A673 (cell line): ENCODE measurements around the gene NOS3. TPM values are rescaled to one million over a fixed set of nuclear protein-coding genes. Genes with fewer than 3 reads are reported as not detected.

Source experiments
- BruUV-seq: library from RNA; stranded (reverse); fragments of 400-500 nt; replicated peaks from 2 replicates; lab custom pipeline; 2021; lab: Mats Ljungman, UMichigan
- CTCF ChIA-PET: fragments of 300-600 bp; sonication (Branson Sonifier 250); formaldehyde crosslinking; loops from one replicate; lab custom pipeline; 2022; ENCODE audit warnings: antibody characterized with exemption; lab: Charles Lee
- POLR2A ChIA-PET: fragments of 300-600 bp; sonication (Branson Sonifier 250); formaldehyde crosslinking; loops from one replicate; lab custom pipeline; 2022; ENCODE audit warnings: antibody characterized with exemption; ENCODE audit not compliant: low non-redundant PET; lab: Charles Lee
- DNase-seq: peaks from one replicate; pipeline ENCODE4 v3.0.0-alpha.2; 2015; ENCODE audit warnings: low spot score
- H3K27ac ChIP-seq: fragments of 200-600 bp; sonication (generic); 2 replicates; pipeline ENCODE4 v1.5.1; 2016; ENCODE audit warnings: mixed run types, low read depth, mild to moderate bottlenecking, mixed read lengths, antibody characterized with exemption, low read length; ENCODE audit not compliant: poor library complexity, severe bottlenecking
- H3K27me3 ChIP-seq: fragments of 200-600 bp; sonication (generic); replicated peaks from 2 replicates; pipeline ENCODE4 v1.6.1; 2017; ENCODE audit warnings: mixed run types, low read depth, mild to moderate bottlenecking, mixed read lengths, antibody characterized with exemption, low read length; ENCODE audit not compliant: insufficient read depth, poor library complexity
- H3K36me3 ChIP-seq: fragments of 200-600 bp; sonication (generic); 2 replicates; pipeline ENCODE4 v1.6.1; 2016; ENCODE audit warnings: mixed run types, mild to moderate bottlenecking, mixed read lengths, antibody characterized with exemption, low read length; ENCODE audit not compliant: insufficient read depth, poor library complexity, severe bottlenecking
- H3K4me1 ChIP-seq: fragments of 200-600 bp; sonication (generic); 2 replicates; pipeline ENCODE4 v1.6.1; 2017; ENCODE audit warnings: mixed run types, mild to moderate bottlenecking, mixed read lengths, antibody characterized with exemption, low read length; ENCODE audit not compliant: insufficient read depth, poor library complexity, severe bottlenecking
- H3K4me3 ChIP-seq: fragments of 200-600 bp; sonication (generic); 2 replicates; pipeline ENCODE4 v1.5.1; 2016; ENCODE audit warnings: low read depth, mixed run types, mild to moderate bottlenecking, mixed read lengths, low read length; ENCODE audit not compliant: poor library complexity, severe bottlenecking
- H3K9me3 ChIP-seq: fragments of 200-600 bp; sonication (generic); 2 replicates; pipeline ENCODE4 v1.6.1; 2016; ENCODE audit warnings: mixed run types, low read depth, mild to moderate bottlenecking, mixed read lengths, antibody characterized with exemption, low read length; ENCODE audit not compliant: poor library complexity, severe bottlenecking
- EZH2 ChIP-seq: fragments of 200-600 bp; sonication (generic); IDR thresholded peaks from 2 replicates; pipeline ENCODE4 v1.6.1; 2017; ENCODE audit warnings: borderline replicate concordance, low read depth, mild to moderate bottlenecking, mixed read lengths, antibody characterized with exemption, low read length; ENCODE audit not compliant: poor library complexity, severe bottlenecking
- intact Hi-C: fragments of 100-400 bp; cut with micrococcal nuclease; formaldehyde crosslinking; loops from one replicate; pipeline ENCODE4 v1.10.0; 2022; ENCODE audit not compliant: unreplicated experiment
- total RNA-seq: library from RNA; stranded (reverse); gene quantifications from 2 replicates; pipeline ENCODE4 v1.2.3, GENCODE V29; 2021
- TF ChIP-seq, protein P1 (sequence below): fragments of 300-800, 200-600 bp; sonication (generic); conservative IDR thresholded peaks from 2 replicates; pipeline ENCODE4 v1.5.1; 2017; ENCODE audit warnings: low read depth, mild to moderate bottlenecking, antibody characterized with exemption, low read length, moderate library complexity, mixed read lengths

The NOS3 gene
- total RNA-seq, 1 experiment from 2014 or later = 0.75 TPM

DNA sequence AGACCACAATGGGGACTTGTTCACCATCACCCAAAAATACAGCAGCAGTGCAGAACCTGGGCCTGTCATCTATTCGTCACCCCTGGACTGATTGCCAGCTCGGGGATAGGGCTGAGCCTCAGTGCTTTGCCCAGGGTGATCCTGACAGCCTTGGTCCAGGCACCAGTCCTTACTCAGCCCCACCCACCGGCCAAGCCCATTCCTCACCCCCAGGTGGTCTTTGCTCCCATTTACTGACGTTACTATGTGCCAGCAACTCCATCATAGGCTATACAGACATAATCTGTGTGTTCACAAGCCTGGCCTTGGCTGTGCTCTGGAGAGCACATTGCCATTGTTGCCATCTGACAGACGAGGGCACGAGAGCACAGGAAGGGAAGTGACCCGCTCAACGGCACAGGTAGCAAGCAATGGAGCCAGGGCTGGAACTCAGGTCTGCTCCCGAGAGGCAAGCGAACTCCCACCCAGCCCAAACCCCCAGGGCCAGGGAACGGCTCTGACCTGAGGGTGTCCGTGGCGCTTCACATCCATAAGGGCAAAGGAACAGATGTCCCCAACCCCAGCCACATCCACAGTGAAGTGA is 26.6 kb downstream of the NOS3 start:
- intact Hi-C loops = no loop called here
- no peak for DNase-seq
- Histone ChIP-seq H3K4me3 (peak overlapping the region; percentile 36), H3K36me3 (no peaks in the 10 kb centered on the region), H3K4me1 (peaks cover 25% of the 10 kb centered on the region), H3K27ac (no peak overlapping the region), H3K9me3 (no peaks in the 10 kb centered on the region), H3K27me3 (peaks cover 6% of the 10 kb centered on the region)
- ChIA-PET POLR2A (interaction anchor here (0.5 kb wide), 1 partner anchor 736 kb away, joined by 3 read pairs; no protein-coding TSS in a partner anchor), CTCF (interaction anchor here (0.6 kb wide), 2 partner anchors 54 to 718 kb away, joined by 3 to 4 read pairs; no protein-coding TSS in a partner anchor)
- TF ChIP-seq EZH2 = no peak
- TF ChIP-seq, protein P1, sequence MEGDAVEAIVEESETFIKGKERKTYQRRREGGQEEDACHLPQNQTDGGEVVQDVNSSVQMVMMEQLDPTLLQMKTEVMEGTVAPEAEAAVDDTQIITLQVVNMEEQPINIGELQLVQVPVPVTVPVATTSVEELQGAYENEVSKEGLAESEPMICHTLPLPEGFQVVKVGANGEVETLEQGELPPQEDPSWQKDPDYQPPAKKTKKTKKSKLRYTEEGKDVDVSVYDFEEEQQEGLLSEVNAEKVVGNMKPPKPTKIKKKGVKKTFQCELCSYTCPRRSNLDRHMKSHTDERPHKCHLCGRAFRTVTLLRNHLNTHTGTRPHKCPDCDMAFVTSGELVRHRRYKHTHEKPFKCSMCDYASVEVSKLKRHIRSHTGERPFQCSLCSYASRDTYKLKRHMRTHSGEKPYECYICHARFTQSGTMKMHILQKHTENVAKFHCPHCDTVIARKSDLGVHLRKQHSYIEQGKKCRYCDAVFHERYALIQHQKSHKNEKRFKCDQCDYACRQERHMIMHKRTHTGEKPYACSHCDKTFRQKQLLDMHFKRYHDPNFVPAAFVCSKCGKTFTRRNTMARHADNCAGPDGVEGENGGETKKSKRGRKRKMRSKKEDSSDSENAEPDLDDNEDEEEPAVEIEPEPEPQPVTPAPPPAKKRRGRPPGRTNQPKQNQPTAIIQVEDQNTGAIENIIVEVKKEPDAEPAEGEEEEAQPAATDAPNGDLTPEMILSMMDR = no peak
- no TSS peak for BruUV-seq

DNA sequence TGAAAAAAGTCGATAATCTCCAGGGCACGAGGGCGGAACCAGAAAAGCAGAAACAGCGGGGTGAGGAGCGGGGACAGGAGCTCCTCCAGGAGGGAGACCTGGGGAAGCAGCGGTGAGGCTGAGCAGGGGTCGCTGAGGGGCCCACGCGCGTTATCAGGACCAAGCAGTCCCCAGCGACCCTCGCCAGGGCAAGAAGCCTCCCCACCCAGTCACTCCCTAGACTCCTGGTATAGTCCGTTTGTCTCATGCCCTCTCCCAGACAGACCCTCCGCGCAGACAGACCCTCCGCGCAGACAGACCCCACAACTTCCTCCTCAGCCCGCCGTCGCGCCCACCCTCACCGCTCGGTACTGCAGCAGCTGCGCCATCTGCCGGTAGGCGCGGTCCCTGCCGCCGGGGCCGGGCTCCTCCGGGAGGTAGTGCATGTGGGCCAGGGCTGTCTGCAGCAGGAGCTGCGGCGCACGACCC is 27.2 kb downstream of the NOS3 start:
- TF ChIP-seq EZH2 = no peak
- TF ChIP-seq, protein P1 = peak; percentile 100
- no peaks in the 10 kb centered on the region for H3K9me3 ChIP-seq
- peak overlapping the region; percentile 36 for H3K4me3 ChIP-seq
- H3K27me3 ChIP-seq = peaks cover 6% of the 10 kb centered on the region
- no peak overlapping the region for H3K27ac ChIP-seq
- DNase-seq = peak; percentile 78
- POLR2A ChIA-PET = interaction anchor here (0.5 kb wide), 1 partner anchor 736 kb away, joined by 3 read pairs; no protein-coding TSS in a partner anchor
- intact Hi-C loops = no loop called here
- no peaks in the 10 kb centered on the region for H3K36me3 ChIP-seq
- peaks cover 19% of the 10 kb centered on the region for H3K4me1 ChIP-seq
- CTCF ChIA-PET = interaction anchor here (0.5 to 1.4 kb wide), 6 partner anchors 10 to 719 kb away, joined by 3 to 7 read pairs (median 4); partner anchors contain the start of gene ABCB8
- no TSS peak for BruUV-seq

DNA sequence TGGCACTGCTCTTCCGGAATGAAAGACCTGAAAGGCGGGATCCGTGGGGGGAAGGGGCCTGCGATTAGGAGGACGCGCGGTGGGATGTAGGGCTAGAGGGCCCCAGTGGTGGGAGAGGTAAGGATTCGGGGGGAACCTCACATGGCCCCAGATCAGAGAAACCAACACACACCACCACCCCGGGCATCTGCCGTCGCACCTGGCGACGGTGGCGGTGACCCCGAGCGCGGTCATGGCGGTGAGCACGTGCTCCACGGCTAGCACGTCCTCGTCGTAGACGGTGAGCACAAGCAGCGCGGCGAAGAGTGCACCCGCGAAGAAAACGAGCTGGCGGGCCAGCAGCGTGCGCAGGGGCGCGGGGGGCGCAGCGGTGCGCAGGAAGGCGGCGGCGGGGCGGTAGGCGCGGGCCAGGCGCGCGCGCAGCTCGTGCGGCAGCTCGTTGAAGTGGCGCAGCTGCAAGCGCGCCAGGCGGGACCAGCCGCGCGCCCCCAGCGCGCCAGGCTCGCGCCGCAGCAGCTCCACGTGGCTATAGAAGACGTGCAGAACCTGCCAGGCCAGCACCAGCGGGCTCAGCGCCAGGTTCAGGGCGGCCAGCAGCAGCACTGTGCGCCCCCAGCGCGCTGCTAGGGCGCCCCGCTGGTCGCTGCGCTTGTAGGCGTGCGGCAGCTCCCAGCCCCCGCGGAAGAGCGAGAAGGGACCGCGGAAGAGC is 27.8 kb downstream of the NOS3 start:
- peak; percentile 60 for DNase-seq
- Histone ChIP-seq H3K9me3 (no peaks in the 10 kb centered on the region), H3K27ac (no peak overlapping the region), H3K4me1 (peaks cover 14% of the 10 kb centered on the region), H3K27me3 (peaks cover 6% of the 10 kb centered on the region), H3K4me3 (peak overlapping the region; percentile 36), H3K36me3 (no peaks in the 10 kb centered on the region)
- intact Hi-C loops = no loop called here
- TF ChIP-seq, protein P1 = no peak; the same call in 1 of the 2 replicates
- no peak for TF ChIP-seq EZH2
- CTCF ChIA-PET = interaction anchor here (0.5 to 1.4 kb wide), 6 partner anchors 10 to 120 kb away, joined by 3 to 7 read pairs (median 3); partner anchors contain the start of gene ABCB8
- POLR2A ChIA-PET = interaction anchor here (0.6 kb wide), 1 partner anchor 74 kb away, joined by 4 read pairs; no protein-coding TSS in a partner anchor
- no TSS peak for BruUV-seq
